GM06990 (cell line): ENCODE results near the gene FLNB.
"Not testable (repeated sequence)": the region's sequence is repeated elsewhere in the genome, so short reads cannot be mapped to it uniquely, and the experiment has no call there.

Experiments used
- DNase-seq: peaks from one replicate; pipeline ENCODE4 v3.0.0-alpha.2; 2011; ENCODE audit not compliant: insufficient read length; ENCODE audit errors: extremely low read depth
- H3K27me3 ChIP-seq: replicated peaks from 2 replicates; pipeline ENCODE4 v1.6.0; 2011; ENCODE audit warnings: low read length; ENCODE audit not compliant: control insufficient read depth, insufficient read depth
- H3K36me3 ChIP-seq: 2 replicates; pipeline ENCODE4 v1.5.1; 2011; ENCODE audit warnings: low read length; ENCODE audit not compliant: control insufficient read depth, insufficient read depth
- H3K4me3 ChIP-seq: replicated peaks from 2 replicates; pipeline ENCODE4 v1.5.1; 2011; ENCODE audit warnings: low read depth, mild to moderate bottlenecking, control low read depth, low read length
- CTCF ChIP-seq: IDR thresholded peaks from 2 replicates; pipeline ENCODE4 v1.5.1; 2011; ENCODE audit warnings: low read length, control low read depth, mild to moderate bottlenecking, inconsistent platforms; ENCODE audit not compliant: insufficient read depth, poor library complexity, severe bottlenecking

Gene FLNB

GRCh38 chr3:58051196-58051595 lies 43.0 kb downstream of the FLNB start:
- no peak overlapping the region for H3K4me3 ChIP-seq
- no peaks in the 10 kb centered on the region for H3K36me3 ChIP-seq
- DNase-seq: no peak
- H3K27me3 ChIP-seq: no peaks in the 10 kb centered on the region
- no peak for TF ChIP-seq CTCF

GRCh38 chr3:58051658-58052261 lies 43.5 kb downstream of the FLNB start:
- not testable (repeated sequence) for H3K36me3 ChIP-seq, DNase-seq

GRCh38 chr3:58052373-58053273 lies 44.4 kb downstream of the FLNB start:
- Histone ChIP-seq H3K27me3 (no peaks in the 10 kb centered on the region), H3K36me3 (no peaks in the 10 kb centered on the region), H3K4me3 (no peak overlapping the region)
- no peak for DNase-seq
- no peak for TF ChIP-seq CTCF

More at GRCh38 chr3:58051658-58052261, 43.5 kb downstream of the FLNB start:
- H3K4me3 ChIP-seq, H3K27me3 ChIP-seq: not testable (repeated sequence)

- H3K36me3 ChIP-seq: no peaks in the 10 kb centered on the region
- no peak for TF ChIP-seq CTCF
- H3K4me3 ChIP-seq: no peak overlapping the region
- DNase-seq: no peak
- H3K27me3 ChIP-seq: no peaks in the 10 kb centered on the region
These were observed 46.4 kb downstream of the FLNB start for GRCh38 chr3:58054652-58055051.

- H3K4me3 ChIP-seq: no peak overlapping the region
- H3K27me3 ChIP-seq: no peaks in the 10 kb centered on the region
- H3K36me3 ChIP-seq: no peaks in the 10 kb centered on the region
- no peak for DNase-seq
- no peak for TF ChIP-seq CTCF
These were observed 47.1 kb downstream of the FLNB start for GRCh38 chr3:58055314-58055713.

- H3K27me3 ChIP-seq, H3K36me3 ChIP-seq, H3K4me3 ChIP-seq, DNase-seq: not testable (repeated sequence)
These were observed 47.7 kb downstream of the FLNB start for GRCh38 chr3:58055891-58056290.
